CD4-positive, alpha-beta T cell treated with Interleukin-4 for 1 hour (primary cell): ENCODE measurements around the gene CD59.
"Not testable (repeated sequence)": the region's sequence is repeated elsewhere in the genome, so short reads cannot be mapped to it uniquely, and the experiment has no call there.

Experiments used
- DNase-seq, 2 donors: peaks; one replicate each; pipeline ENCODE4 v3.0.0-alpha.2; 2020 to 2022

CD59 gene

GRCh38 chr11:33713151-33713855 lies 22.9 kb downstream of the CD59 start:
- DNase-seq: no peak

- no peak for DNase-seq
Observed at GRCh38 chr11:33712436-33712835, 23.8 kb downstream of the CD59 start.

- DNase-seq: no peak
Observed at GRCh38 chr11:33709466-33709865, 26.8 kb downstream of the CD59 start.

GRCh38 chr11:33708985-33709384 lies 27.2 kb downstream of the CD59 start:
- no peak for DNase-seq

GRCh38 chr11:33707831-33708230 lies 28.4 kb downstream of the CD59 start:
- DNase-seq: not testable (repeated sequence)

- no peak for DNase-seq
Observed at GRCh38 chr11:33706966-33707365, 29.3 kb downstream of the CD59 start.

- no peak for DNase-seq
Observed at GRCh38 chr11:33706546-33706945, 29.7 kb downstream of the CD59 start.

GRCh38 chr11:33704240-33705002 lies 31.8 kb downstream of the CD59 start:
- no peak for DNase-seq

- DNase-seq: no peak
Observed at GRCh38 chr11:33703788-33704187, 32.4 kb downstream of the CD59 start.

GRCh38 chr11:33703234-33703633 lies 33.0 kb downstream of the CD59 start:
- no peak for DNase-seq

- DNase-seq: peak in 1 of 2 donors; percentile 19
Observed at GRCh38 chr11:33701302-33702230, 34.7 kb downstream of the CD59 start.

- DNase-seq: peak; percentile 91 to 94
Observed at GRCh38 chr11:33700502-33701271, 35.5 kb downstream of the CD59 start, which contains the start of gene C11orf91. Gene C11orf91, minus strand, starts transcription at chr11:33700826. Its CDS starts 86 bp downstream, at chr11:33700740.

- DNase-seq: no peak
Observed at GRCh38 chr11:33700063-33700501, 36.1 kb downstream of the CD59 start.

- DNase-seq: no peak
Observed at GRCh38 chr11:33699515-33700062, 36.6 kb downstream of the CD59 start.

- no peak for DNase-seq
Observed at GRCh38 chr11:33698921-33699320, 37.3 kb downstream of the CD59 start.

GRCh38 chr11:33697997-33698396 lies 38.2 kb downstream of the CD59 start:
- no peak for DNase-seq

- DNase-seq: no peak
Observed at GRCh38 chr11:33696931-33697638, 39.1 kb downstream of the CD59 start.

- DNase-seq: no peak
Observed at GRCh38 chr11:33696411-33696810, 39.8 kb downstream of the CD59 start.

GRCh38 chr11:33695051-33695566 lies 41.1 kb downstream of the CD59 start:
- DNase-seq: no peak

GRCh38 chr11:33694346-33695050 lies 41.7 kb downstream of the CD59 start:
- no peak for DNase-seq
